HepG2 (cell line): ENCODE results near the gene TBC1D10A.

ENCODE experiments used
- AGO2 ChIP-seq: fragments of 200-400 bp; formaldehyde crosslinking; optimal IDR thresholded peaks from 2 replicates; pipeline ENCODE3; 2017; ENCODE audit warnings: mild to moderate bottlenecking, low read depth, low read length, moderate library complexity
- MAX ChIP-seq: IDR thresholded peaks from 2 replicates; pipeline ENCODE4 v1.6.1; 2012; ENCODE audit warnings: inconsistent platforms
- PRPF4 ChIP-seq: fragments of 200-400 bp; formaldehyde crosslinking; IDR thresholded peaks from 2 replicates; pipeline ENCODE4 v1.6.1; 2016; ENCODE audit warnings: low read length, low read depth; ENCODE audit not compliant: poor library complexity, severe bottlenecking
- ZNF138 ChIP-seq: sonication (generic); formaldehyde crosslinking; IDR thresholded peaks from 2 replicates; pipeline ENCODE4 v1.5.0; 2020; ENCODE audit warnings: mild to moderate bottlenecking, low read depth, missing genetic modification reagents
- ZNF33A ChIP-seq: sonication (generic); formaldehyde crosslinking; IDR thresholded peaks from 2 replicates; pipeline ENCODE4 v1.5.1; 2020; ENCODE audit warnings: missing genetic modification reagents, mild to moderate bottlenecking, moderate library complexity, borderline replicate concordance
- TF ChIP-seq, protein P1 (sequence below): sonication (generic); formaldehyde crosslinking; IDR thresholded peaks from 2 replicates; pipeline ENCODE4 v1.4.0; 2020; ENCODE audit warnings: missing genetic modification reagents

DNA sequence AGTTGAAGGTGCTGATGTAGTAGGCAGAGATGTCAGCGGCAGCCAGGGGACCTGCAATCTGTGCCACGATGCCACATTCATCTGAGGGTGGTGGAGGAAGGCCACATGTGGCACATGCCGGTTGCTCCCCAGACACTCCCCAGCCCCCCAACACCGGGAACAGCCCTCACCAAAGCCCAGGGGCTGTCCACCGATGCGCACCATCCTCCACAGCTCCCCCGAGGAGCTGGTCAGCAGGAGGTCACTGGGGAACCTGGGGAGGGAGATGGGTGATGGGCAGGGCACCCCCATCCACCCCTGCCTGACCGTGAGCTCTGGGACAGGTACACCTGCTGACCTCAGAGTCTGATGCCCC lies 40.9 kb downstream of the TBC1D10A start:
- TF ChIP-seq MAX (no peak), AGO2 (no peak), PRPF4 (no peak), ZNF33A (CRISPR knock-in tag) (no peak), ZNF138 (CRISPR knock-in tag) (no peak)
- TF ChIP-seq, protein P1, sequence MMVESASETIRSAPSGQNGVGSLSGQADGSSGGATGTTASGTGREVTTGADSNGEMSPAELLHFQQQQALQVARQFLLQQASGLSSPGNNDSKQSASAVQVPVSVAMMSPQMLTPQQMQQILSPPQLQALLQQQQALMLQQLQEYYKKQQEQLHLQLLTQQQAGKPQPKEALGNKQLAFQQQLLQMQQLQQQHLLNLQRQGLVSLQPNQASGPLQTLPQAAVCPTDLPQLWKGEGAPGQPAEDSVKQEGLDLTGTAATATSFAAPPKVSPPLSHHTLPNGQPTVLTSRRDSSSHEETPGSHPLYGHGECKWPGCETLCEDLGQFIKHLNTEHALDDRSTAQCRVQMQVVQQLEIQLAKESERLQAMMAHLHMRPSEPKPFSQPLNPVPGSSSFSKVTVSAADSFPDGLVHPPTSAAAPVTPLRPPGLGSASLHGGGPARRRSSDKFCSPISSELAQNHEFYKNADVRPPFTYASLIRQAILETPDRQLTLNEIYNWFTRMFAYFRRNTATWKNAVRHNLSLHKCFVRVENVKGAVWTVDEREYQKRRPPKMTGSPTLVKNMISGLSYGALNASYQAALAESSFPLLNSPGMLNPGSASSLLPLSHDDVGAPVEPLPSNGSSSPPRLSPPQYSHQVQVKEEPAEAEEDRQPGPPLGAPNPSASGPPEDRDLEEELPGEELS = no peak
